GM18873 (cell line): ENCODE measurements around the gene PLEKHO1.
"Not testable (repeated sequence)": the region's sequence is repeated elsewhere in the genome, so short reads cannot be mapped to it uniquely, and the experiment has no call there.

Source experiments
- ATAC-seq: cut with Tn5 transposase; IDR thresholded peaks from one replicate; pipeline ENCODE4 v1.9.1; 2021; ENCODE audit warnings: mild to moderate bottlenecking, moderate library complexity, moderate number of reproducible peaks; ENCODE audit not compliant: unreplicated experiment, low FRiP score

The PLEKHO1 gene

GRCh38 chr1:150149271-150150132 lies at the start of gene PLEKHO1:
TSS of gene PLEKHO1 (plus strand) at chr1:150149916. CDS start at chr1:150150258, 342 bp downstream.
- no peak for ATAC-seq

GRCh38 chr1:150102986-150103385 lies 46.7 kb upstream of the PLEKHO1 start:
- ATAC-seq: no peak

- no peak for ATAC-seq
Observed at GRCh38 chr1:150106341-150106740, 43.4 kb upstream of the PLEKHO1 start.

- ATAC-seq: no peak
Observed at GRCh38 chr1:150109586-150109985, 40.1 kb upstream of the PLEKHO1 start.

- ATAC-seq: no peak
Observed at GRCh38 chr1:150110116-150110515, 39.6 kb upstream of the PLEKHO1 start.

GRCh38 chr1:150111670-150112069 lies 38.0 kb upstream of the PLEKHO1 start:
- ATAC-seq: no peak

- ATAC-seq: no peak
Observed at GRCh38 chr1:150115121-150115520, 34.6 kb upstream of the PLEKHO1 start.

- no peak for ATAC-seq
Observed at GRCh38 chr1:150118716-150119115, 31.0 kb upstream of the PLEKHO1 start.

- ATAC-seq: no peak
Observed at GRCh38 chr1:150121236-150121862, 28.4 kb upstream of the PLEKHO1 start.

- ATAC-seq: no peak
Observed at GRCh38 chr1:150126811-150127210, 22.9 kb upstream of the PLEKHO1 start.

GRCh38 chr1:150127464-150127863 lies 22.3 kb upstream of the PLEKHO1 start:
- ATAC-seq: no peak

- no peak for ATAC-seq
Observed at GRCh38 chr1:150127868-150128267, 21.8 kb upstream of the PLEKHO1 start.

- ATAC-seq: no peak
Observed at GRCh38 chr1:150132372-150132771, 17.3 kb upstream of the PLEKHO1 start.

GRCh38 chr1:150134537-150134936 lies 15.2 kb upstream of the PLEKHO1 start:
- ATAC-seq: no peak

- not testable (repeated sequence) for ATAC-seq
Observed at GRCh38 chr1:150135400-150135799, 14.3 kb upstream of the PLEKHO1 start.

- no peak for ATAC-seq
Observed at GRCh38 chr1:150138044-150138443, 11.7 kb upstream of the PLEKHO1 start.

GRCh38 chr1:150141452-150141851 lies 8.3 kb upstream of the PLEKHO1 start:
- no peak for ATAC-seq

- no peak for ATAC-seq
Observed at GRCh38 chr1:150142083-150142482, 7.6 kb upstream of the PLEKHO1 start.

GRCh38 chr1:150144606-150145005 lies 5.1 kb upstream of the PLEKHO1 start:
- no peak for ATAC-seq

- not testable (repeated sequence) for ATAC-seq
Observed at GRCh38 chr1:150146016-150146415, 3.7 kb upstream of the PLEKHO1 start.

GRCh38 chr1:150146849-150147542 lies 2.7 kb upstream of the PLEKHO1 start:
- ATAC-seq: no peak
